Upper lobe of right lung (tissue), 1 donor: ENCODE results near the gene SCARB1. TPM values are rescaled to one million over a fixed set of nuclear protein-coding genes. Genes with fewer than 3 reads are reported as not detected.

Source experiments
- ATAC-seq: fragments of 200-7000 bp; cut with Tn5 transposase; one replicate; pipeline ENCODE4 v1.9.1; 2020; ENCODE audit warnings: mild to moderate bottlenecking, moderate library complexity
- DNase-seq: peaks from one replicate; pipeline ENCODE4 v3.0.0-alpha.2; 2020
- H3K27ac ChIP-seq: fragments of 200-600 bp; one replicate; pipeline ENCODE4 v1.8.0; 2022
- H3K27me3 ChIP-seq: fragments of 200-600 bp; one replicate; pipeline ENCODE4 v1.8.0; 2022; ENCODE audit warnings: mild to moderate bottlenecking
- H3K36me3 ChIP-seq: fragments of 200-600 bp; one replicate; pipeline ENCODE4 v1.8.0; 2022
- H3K4me1 ChIP-seq: fragments of 200-600 bp; one replicate; pipeline ENCODE4 v1.8.0; 2022
- H3K4me3 ChIP-seq: fragments of 200-600 bp; one replicate; pipeline ENCODE4 v1.8.0; 2022; ENCODE audit warnings: mild to moderate bottlenecking
- H3K9me3 ChIP-seq: fragments of 200-600 bp; one replicate; pipeline ENCODE4 v1.8.0; 2022
- CTCF ChIP-seq: fragments of 200-600 bp; IDR thresholded peaks from one replicate; pipeline ENCODE4 v1.8.0; 2022; ENCODE audit warnings: antibody characterized with exemption
- intact Hi-C: fragments of 100-400 bp; cut with DNase I; formaldehyde crosslinking; loops from one replicate; pipeline ENCODE4 v1.11.0; 2022
- total RNA-seq: library from RNA; stranded (reverse); fragmentation: NEBNext Ultra II Directional; extraction: Animal tissue kit (Norgen Biotek cat#: 25700); gene quantifications from one replicate; pipeline ENCODE4 v1.2.1, GENCODE V29; 2021
- donor health status: DM: no; HTN: yes; CAD: no; lungs with severe emphysema.

Gene SCARB1
- total RNA-seq, 1 donor from 2014 or later: 35.3 TPM

DNA sequence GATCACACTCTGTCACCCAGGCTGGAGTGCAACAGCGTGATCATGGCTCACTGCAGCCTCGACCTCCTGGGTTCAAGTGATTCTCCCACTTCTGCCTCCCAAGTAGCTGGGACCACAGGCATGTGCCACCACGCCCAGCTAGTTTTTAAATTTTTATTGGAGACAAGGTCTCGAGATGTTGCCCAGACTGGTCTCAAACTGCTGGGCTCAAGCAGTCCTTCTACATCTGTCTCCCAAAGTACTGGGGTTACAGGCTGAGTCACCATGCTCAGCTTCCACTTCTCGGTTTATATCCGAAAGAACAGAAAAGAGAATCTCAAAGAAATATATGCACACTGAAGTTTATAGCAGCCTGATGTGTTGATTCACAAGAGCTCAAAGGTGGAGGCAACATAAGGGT lies 107.5 kb downstream of the SCARB1 start:
- no peak for ATAC-seq
- H3K4me3 ChIP-seq: no peak overlapping the region
- no peaks in the 10 kb centered on the region for H3K36me3 ChIP-seq
- intact Hi-C loops: no loop called here
- no peaks in the 10 kb centered on the region for H3K27me3 ChIP-seq
- peaks cover 62% of the 10 kb centered on the region for H3K4me1 ChIP-seq
- DNase-seq: no peak
- H3K9me3 ChIP-seq: no peaks in the 10 kb centered on the region
- no peak for TF ChIP-seq CTCF
- peak overlapping the region; percentile 85 for H3K27ac ChIP-seq

DNA sequence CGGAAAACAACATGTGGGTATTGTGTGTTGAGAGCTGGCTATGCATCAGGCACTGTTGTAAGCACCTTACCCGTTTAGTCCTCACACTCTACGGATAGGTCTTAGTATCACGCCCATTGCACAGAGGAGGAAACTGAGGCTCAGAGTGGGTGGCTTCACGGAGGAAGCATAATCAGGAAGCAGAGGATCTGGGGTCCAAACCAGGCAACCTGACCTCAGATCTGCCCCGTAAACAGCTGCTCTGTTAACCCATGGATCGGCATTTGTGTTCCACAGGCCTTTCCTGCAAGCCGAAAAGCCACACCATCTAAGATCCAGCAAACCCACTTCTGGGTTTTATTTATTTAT lies 107.9 kb downstream of the SCARB1 start:
- intact Hi-C loops: no loop called here
- H3K4me3 ChIP-seq: no peak overlapping the region
- DNase-seq (no peak), ATAC-seq (no peak)
- H3K36me3 ChIP-seq: no peaks in the 10 kb centered on the region
- peaks cover 63% of the 10 kb centered on the region for H3K4me1 ChIP-seq
- no peak for TF ChIP-seq CTCF
- H3K27ac ChIP-seq: peak overlapping the region; percentile 85
- H3K9me3 ChIP-seq: no peaks in the 10 kb centered on the region
- H3K27me3 ChIP-seq: no peaks in the 10 kb centered on the region

DNA sequence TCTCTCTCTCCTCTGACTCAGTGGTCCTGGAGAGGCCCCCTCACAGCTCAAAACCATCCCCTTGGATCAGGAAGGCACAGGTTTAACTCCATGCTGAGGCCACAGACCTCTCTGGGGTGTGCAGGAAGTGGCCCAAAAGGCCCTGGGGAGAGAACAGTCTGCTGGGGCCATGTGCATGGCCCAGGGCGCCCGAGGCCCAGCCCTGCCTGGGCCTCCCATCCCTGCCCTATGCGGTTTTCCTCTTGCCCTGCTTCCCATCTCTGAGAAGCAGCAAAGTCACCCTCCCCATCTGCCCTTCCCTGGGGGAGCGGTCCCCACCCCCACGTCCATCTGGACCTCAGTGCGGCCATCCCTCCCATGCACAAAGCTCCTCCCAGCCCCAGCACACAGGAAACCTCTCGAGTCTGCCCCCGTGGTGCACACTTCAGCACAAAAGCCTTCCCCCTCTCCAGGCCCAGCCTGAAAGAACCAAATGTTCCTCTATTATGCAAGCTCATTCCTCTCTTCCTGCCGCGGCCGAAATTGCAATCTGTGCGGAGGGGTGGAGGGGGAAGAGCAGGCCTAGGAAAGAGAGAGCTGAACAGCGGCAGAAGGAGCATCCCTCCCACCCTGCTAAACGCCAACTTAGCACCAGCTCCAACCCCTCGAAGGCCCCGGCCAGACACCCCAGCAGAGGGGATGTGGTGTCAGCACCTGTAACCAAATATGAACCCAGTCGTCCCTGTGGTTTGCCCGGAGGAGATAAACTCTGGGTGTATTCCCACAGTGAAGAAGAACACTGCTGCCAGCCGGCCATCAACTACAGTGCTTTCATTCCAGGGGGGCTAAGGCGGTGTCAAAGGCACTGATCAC lies 108.5 kb downstream of the SCARB1 start:
- H3K27ac ChIP-seq: peak overlapping the region; percentile 85
- intact Hi-C loops: no loop called here
- H3K4me1 ChIP-seq: peaks cover 59% of the 10 kb centered on the region
- ATAC-seq (peak; percentile 93), DNase-seq (peak; percentile 95)
- H3K27me3 ChIP-seq: no peaks in the 10 kb centered on the region
- H3K4me3 ChIP-seq: no peak overlapping the region
- H3K9me3 ChIP-seq: no peaks in the 10 kb centered on the region
- no peak for TF ChIP-seq CTCF
- H3K36me3 ChIP-seq: no peaks in the 10 kb centered on the region

DNA sequence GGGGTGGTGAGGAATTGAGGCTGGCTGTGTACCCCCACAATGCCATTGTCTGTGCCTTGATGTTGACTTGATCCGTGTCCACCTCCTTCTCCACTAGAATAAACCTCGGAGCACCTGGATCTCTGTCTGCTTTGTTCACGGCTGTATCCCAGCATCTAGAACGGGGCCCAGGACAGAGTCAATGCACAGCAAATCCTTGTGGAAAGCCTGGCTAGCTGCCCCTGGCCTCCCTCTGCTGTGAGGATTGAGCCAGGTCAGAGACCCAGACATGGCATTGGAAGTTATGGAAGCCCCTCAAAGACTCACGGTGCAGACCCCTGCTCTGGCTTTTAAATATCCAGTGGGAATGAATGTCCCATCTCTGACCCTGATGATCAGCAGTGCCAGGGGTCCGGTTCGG lies 109.2 kb downstream of the SCARB1 start:
- no peaks in the 10 kb centered on the region for H3K27me3 ChIP-seq
- no peak for TF ChIP-seq CTCF
- intact Hi-C loops: no loop called here
- H3K36me3 ChIP-seq: no peaks in the 10 kb centered on the region
- DNase-seq (no peak), ATAC-seq (no peak)
- peaks cover 52% of the 10 kb centered on the region for H3K4me1 ChIP-seq
- H3K4me3 ChIP-seq: no peak overlapping the region
- peak overlapping the region; percentile 85 for H3K27ac ChIP-seq
- no peaks in the 10 kb centered on the region for H3K9me3 ChIP-seq

GRCh38 chr12:124753993-124754392 lies 109.7 kb downstream of the SCARB1 start:
- no peaks in the 10 kb centered on the region for H3K9me3 ChIP-seq
- intact Hi-C loops: no loop called here
- TF ChIP-seq CTCF: no peak
- H3K4me1 ChIP-seq: peaks cover 47% of the 10 kb centered on the region
- ATAC-seq: no peak
- H3K36me3 ChIP-seq: no peaks in the 10 kb centered on the region
- H3K27me3 ChIP-seq: no peaks in the 10 kb centered on the region
- H3K27ac ChIP-seq: peak overlapping the region; percentile 85
- DNase-seq: no peak
- no peak overlapping the region for H3K4me3 ChIP-seq
